ENCODE measurements around the gene TSN.
A peak's percentile ranks its signal among the peaks of the same experiment; 100 is the strongest.

The TSN gene

GRCh38 chr2:121736462-121737336, 18.8 kb upstream of the TSN start, which contains the start of gene NIFK:
TSS of gene NIFK (minus strand) at chr2:121736875. CDS start at chr2:121736850, 25 bp downstream.
- in situ Hi-C loops (cut with MboI; ENCODE audit: low pct_unique_long_range_greater_than_20kb, low sequenced_read_pairs), result no loop called here
- DNase-seq, result peak; percentile 90

- no peak for DNase-seq
- in situ Hi-C loops (cut with MboI; ENCODE audit: low pct_unique_long_range_greater_than_20kb, low sequenced_read_pairs), result no loop called here
Measured at GRCh38 chr2:121740973-121741372, 14.5 kb upstream of the TSN start.

DNA sequence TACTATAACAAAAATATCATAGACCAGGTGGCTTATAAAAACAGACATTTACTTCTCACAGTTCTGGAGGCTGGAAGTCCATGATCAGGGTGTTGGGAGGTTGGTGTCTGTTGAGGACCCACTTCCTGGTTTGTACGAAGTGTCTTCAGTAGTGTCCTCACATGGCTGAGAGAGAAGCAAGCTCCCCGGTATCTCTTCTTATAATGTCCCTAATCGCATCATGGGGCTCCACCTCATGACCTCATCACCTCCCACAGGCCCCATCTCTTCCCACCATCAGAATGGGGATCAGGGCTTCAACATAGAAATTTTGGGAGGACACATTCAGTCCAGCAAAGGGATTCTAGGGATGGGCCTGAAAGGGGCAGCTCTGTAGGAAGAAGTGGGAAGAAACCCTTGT, 14.0 kb upstream of the TSN start:
- no peak for DNase-seq
- in situ Hi-C loops (cut with MboI; ENCODE audit: low pct_unique_long_range_greater_than_20kb, low sequenced_read_pairs), result no loop called here

DNA sequence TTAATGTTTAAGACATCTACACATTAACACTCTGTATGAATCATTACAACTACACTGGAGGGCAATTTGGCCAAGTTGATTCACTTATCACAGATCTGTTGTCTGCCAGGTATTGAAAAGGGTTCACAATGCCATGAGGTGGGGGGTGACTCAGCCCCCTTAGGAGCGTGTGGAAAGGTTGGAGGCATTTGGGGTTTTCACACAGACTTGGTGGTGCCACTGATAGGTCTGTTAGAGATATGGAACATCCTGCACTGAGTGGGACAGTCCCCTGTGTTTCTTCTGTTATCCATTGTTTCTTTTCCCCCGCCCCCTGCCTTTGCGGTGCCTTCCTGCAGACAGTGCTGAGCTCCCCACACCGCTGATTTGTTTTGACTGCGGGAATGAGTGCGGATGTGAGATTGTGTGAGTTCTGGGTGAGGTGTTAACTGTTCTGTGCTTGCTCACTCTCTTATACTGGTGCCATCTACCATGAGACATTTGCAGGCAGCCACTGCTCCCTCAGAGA, 9.3 kb upstream of the TSN start:
- in situ Hi-C loops (cut with MboI; ENCODE audit: low pct_unique_long_range_greater_than_20kb, low sequenced_read_pairs), result no loop called here
- no peak for DNase-seq

DNA sequence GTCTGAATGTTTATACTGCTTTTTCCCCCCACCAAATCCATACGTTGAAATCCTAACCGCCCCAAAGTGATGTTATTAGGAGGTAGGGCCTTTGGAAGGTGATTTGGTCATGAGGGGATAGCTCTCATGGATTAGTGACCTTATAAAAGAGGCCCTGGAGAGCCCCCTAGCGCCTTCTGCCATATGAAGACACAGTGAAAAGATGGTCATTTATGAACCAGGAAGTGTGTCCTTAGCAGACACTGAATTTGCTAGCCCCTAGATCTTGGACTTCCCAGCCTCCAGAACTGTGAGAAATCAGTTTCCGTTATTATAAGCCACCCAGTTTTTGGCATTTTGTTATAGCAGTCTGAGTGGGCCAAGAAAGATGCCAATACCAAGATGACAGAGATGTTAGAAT, 7.2 kb upstream of the TSN start:
- in situ Hi-C loops (cut with MboI; ENCODE audit: low pct_unique_long_range_greater_than_20kb, low sequenced_read_pairs), result no loop called here
- DNase-seq, result peak; percentile 67

DNA sequence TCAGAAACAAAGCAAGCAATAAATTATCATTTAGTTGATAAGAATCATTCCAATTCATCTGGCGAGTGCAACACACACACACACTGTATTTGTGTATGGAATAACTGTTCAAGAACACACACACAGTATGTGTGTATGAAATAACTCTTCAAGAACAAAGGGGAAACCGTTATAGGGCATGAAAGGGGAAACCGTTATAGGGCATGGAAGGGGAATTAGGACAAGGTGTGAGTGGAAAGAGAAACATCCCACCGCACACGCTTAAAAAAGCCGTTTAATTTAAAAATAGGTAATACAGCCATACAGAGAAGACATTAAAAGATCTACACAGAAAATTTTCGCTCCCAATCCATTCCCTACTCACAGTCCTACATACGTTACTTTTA, 607 bp upstream of the TSN start:
- no peak for DNase-seq
- in situ Hi-C loops (cut with MboI; ENCODE audit: low pct_unique_long_range_greater_than_20kb, low sequenced_read_pairs), result no loop called here

GRCh38 chr2:121764681-121765228, 9.3 kb downstream of the TSN start:
- DNase-seq, result no peak
- in situ Hi-C loops (cut with MboI; ENCODE audit: low pct_unique_long_range_greater_than_20kb, low sequenced_read_pairs), result no loop called here

- in situ Hi-C loops (cut with MboI; ENCODE audit: low pct_unique_long_range_greater_than_20kb, low sequenced_read_pairs), result no loop called here
- no peak for DNase-seq
Measured at GRCh38 chr2:121766624-121767023, 11.2 kb downstream of the TSN start.

DNA sequence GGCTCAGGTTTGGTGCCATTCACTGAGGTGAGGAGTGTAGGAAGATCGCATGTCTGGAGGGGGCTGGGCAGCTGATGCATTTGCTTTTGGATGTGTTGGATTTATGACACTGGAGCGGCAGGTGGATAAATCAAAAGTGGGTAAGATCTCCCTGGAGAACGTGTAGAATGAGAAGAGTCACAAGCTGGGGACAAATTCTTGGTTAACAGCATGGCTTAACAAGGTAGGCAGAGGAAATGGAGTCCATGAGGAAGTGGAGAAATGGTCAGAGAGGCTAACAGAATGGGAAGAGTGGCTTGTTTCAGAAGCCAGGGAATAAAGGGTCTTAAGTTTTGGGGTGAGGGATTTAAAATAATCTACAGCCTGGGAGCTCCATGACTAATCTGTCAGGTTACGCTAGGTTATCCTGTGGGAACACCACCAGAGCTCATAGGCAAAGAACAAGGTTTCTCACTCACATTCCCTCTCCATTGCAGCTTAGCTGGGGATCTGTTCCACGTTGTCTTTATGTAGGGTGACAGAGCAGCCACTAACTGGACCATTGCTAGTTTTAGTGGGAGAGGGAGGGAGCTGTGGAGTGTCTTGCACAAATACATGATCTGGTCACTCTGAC, 12.8 kb downstream of the TSN start:
- DNase-seq, result no peak
- in situ Hi-C loops (cut with MboI; ENCODE audit: low pct_unique_long_range_greater_than_20kb, low sequenced_read_pairs), result no loop called here

- no peak for DNase-seq
- in situ Hi-C loops (cut with MboI; ENCODE audit: low pct_unique_long_range_greater_than_20kb, low sequenced_read_pairs), result no loop called here
Measured at GRCh38 chr2:121771976-121772742, 16.7 kb downstream of the TSN start.

GRCh38 chr2:121774235-121774634, 18.8 kb downstream of the TSN start:
- in situ Hi-C loops (cut with MboI; ENCODE audit: low pct_unique_long_range_greater_than_20kb, low sequenced_read_pairs), result no loop called here
- no peak for DNase-seq

GRCh38 chr2:121776361-121776760, 20.9 kb downstream of the TSN start:
- DNase-seq, result no peak

GRCh38 chr2:121776885-121777698, 21.6 kb downstream of the TSN start:
- no peak for DNase-seq
- in situ Hi-C loops (cut with MboI; ENCODE audit: low pct_unique_long_range_greater_than_20kb, low sequenced_read_pairs), result no loop called here

More at GRCh38 chr2:121776361-121776760, 20.9 kb downstream of the TSN start:
- in situ Hi-C loops (cut with MboI; ENCODE audit: low pct_unique_long_range_greater_than_20kb, low sequenced_read_pairs), result no loop called here

- in situ Hi-C loops (cut with MboI; ENCODE audit: low pct_unique_long_range_greater_than_20kb, low sequenced_read_pairs), result no loop called here
- no peak for DNase-seq
Measured at GRCh38 chr2:121777699-121778058, 22.2 kb downstream of the TSN start.

GRCh38 chr2:121778741-121779487, 23.5 kb downstream of the TSN start:
- in situ Hi-C loops (cut with MboI; ENCODE audit: low pct_unique_long_range_greater_than_20kb, low sequenced_read_pairs), result no loop called here
- DNase-seq, result no peak

DNA sequence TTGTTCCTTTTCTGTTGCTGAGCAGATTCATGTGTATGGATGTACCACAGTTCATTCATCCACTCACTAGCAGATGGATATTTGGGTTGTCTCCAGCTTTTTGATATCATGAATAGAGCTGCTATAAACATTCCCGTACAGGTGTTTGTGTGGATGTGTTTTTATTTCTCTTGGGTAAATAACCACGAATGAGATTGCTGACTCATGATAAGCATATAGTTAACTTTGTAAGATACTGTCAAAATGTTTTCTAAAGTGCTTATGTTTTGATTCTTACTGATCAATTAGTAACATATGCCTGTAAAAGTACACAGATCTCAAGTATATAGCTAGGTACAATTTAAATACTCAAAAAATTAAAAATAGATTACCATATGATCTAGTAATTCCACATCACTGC, 27.7 kb downstream of the TSN start:
- in situ Hi-C loops (cut with MboI; ENCODE audit: low pct_unique_long_range_greater_than_20kb, low sequenced_read_pairs), result no loop called here

DNA sequence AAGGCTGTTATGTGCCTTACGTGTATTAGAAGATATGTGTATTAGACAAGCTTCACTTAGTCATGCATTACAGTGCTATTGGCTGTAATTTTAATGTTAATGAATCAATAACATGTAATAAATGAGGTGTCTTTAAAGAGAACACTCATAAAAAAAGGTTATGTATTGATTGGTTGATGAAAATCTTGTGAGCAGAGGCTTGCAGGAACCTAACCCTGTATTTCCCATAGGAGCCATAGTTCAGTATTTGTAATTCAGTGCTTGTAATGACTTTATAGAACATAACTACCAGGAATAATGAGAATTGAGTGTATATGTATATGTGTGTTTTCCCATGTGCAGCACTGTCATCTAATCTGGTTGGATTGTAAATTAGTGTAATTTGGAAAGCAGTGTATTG, 33.2 kb downstream of the TSN start:
- in situ Hi-C loops (cut with MboI; ENCODE audit: low pct_unique_long_range_greater_than_20kb, low sequenced_read_pairs), result no loop called here
- no peak for DNase-seq

More for the DNA sequence above, 27.7 kb downstream of the TSN start:
- DNase-seq, result no peak

DNA sequence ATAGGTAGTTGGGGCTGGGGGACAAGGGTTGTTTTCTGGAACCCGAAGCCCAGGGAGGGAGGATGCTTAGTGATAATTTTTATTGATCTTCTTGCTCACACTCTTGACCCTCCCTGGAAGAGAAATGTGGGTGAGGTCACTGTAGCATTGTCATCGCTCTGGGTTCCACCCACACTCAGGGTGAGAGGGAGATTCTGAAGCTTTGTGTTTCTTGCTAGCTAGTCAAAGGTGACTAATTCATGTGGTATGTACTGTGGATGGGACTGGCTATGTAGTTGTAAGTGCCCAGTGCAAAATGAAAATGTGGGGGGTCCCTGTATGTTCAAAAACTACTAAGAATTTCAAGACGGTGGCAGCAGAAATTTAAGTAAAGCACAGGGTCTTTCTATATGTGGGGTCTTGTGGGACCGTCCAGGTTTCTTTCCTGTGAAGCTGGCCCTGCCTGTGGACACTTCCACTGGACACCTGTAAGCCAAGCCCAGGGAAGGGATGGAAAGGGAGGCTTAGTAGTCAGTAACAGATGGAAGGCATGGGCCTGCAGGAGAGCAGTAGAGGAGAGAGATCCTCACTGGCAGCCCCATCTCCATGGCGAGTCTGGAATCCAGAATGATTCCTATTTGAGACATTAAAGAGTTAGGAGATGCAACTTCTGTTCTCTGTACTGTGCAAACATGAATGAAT, 35.0 kb downstream of the TSN start:
- DNase-seq, result no peak
- in situ Hi-C loops (cut with MboI; ENCODE audit: low pct_unique_long_range_greater_than_20kb, low sequenced_read_pairs), result no loop called here

All from KBM-7 (cell line).